HL-60 (cell line): ENCODE data around the gene ZNF358.

Experiments
- DNase-seq, 2 experiments: peaks; one replicate each; pipeline ENCODE4 v3.0.0-alpha.2; 2010 to 2020; ENCODE audit warnings: low read depth in 1 of 2, low spot score in 1 of 2
- H3K27ac ChIP-seq: fragments of 250-450 bp; sonication (Bioruptor Pico); replicated peaks from 2 replicates; pipeline ENCODE4 v1.5.1; 2020; ENCODE audit warnings: mild to moderate bottlenecking, moderate library complexity
- H3K27me3 ChIP-seq: fragments of 250-450 bp; sonication (Bioruptor Pico); 2 replicates; pipeline ENCODE4 v1.5.1; 2021; ENCODE audit warnings: mild to moderate bottlenecking, moderate library complexity; ENCODE audit not compliant: insufficient read depth, poor library complexity, severe bottlenecking
- H3K4me3 ChIP-seq: replicated peaks from 2 replicates; pipeline ENCODE4 v1.5.1; 2011; ENCODE audit warnings: mild to moderate bottlenecking, control low read depth, low read length; ENCODE audit not compliant: insufficient read depth
- GABPA ChIP-seq: IDR thresholded peaks from 2 replicates; pipeline ENCODE4 v1.6.1; 2012; ENCODE audit warnings: low read depth
- POLR2AphosphoS5 ChIP-seq: IDR thresholded peaks from 2 replicates; pipeline ENCODE4 v1.6.1; 2012; ENCODE audit warnings: low read depth
- SPI1 ChIP-seq: IDR thresholded peaks from 2 replicates; pipeline ENCODE4 v1.6.1; 2012; ENCODE audit warnings: low read depth, mild to moderate bottlenecking, borderline replicate concordance
- TF ChIP-seq, protein P1 (sequence below): IDR thresholded peaks from one replicate; pipeline ENCODE4 v1.5.1; 2011; ENCODE audit warnings: low read length, control low read depth, inconsistent platforms; ENCODE audit not compliant: insufficient read depth
- TF ChIP-seq, protein P2 (sequence below): IDR thresholded peaks from 2 replicates; pipeline ENCODE4 v1.6.1; 2012; ENCODE audit warnings: low read depth; ENCODE audit not compliant: insufficient replicate concordance

ZNF358 gene

DNA sequence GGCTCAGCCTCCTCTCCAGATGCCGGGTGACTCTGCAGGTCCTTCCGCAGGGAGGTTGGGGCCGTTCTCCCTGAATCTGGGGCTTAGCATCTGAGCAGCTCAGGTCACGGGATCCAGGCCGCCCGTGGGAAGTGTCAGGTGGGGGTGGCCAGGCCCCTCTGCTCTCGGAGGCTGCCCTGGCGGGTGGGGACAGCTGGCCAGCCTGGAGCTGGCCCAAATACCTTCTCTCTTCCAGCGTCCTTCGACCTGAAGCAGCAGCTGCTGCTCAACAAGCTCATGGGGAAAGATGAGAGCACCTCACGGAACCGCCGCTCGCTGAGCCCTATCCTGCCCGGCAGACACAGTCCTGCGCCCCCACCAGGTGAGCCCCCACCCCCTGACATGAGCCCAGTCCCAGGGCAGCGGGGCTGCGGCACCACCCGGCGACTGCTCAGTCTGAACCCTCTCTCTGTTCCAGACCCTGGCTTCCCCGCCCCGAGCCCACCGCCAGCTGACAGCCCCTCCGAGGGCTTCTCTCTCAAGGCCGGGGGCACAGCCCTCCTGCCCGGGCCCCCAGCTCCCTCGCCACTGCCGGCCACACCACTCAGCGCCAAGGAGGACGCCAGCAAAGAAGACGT is 46.1 kb upstream of the ZNF358 start:
- Histone ChIP-seq H3K27me3 (no peaks in the 10 kb centered on the region), H3K4me3 (no peak overlapping the region), H3K27ac (no peak overlapping the region)
- no peak for DNase-seq
- no peak for TF ChIP-seq POLR2AphosphoS5
- no peak for TF ChIP-seq SPI1
- TF ChIP-seq GABPA: no peak
- TF ChIP-seq, protein P1, sequence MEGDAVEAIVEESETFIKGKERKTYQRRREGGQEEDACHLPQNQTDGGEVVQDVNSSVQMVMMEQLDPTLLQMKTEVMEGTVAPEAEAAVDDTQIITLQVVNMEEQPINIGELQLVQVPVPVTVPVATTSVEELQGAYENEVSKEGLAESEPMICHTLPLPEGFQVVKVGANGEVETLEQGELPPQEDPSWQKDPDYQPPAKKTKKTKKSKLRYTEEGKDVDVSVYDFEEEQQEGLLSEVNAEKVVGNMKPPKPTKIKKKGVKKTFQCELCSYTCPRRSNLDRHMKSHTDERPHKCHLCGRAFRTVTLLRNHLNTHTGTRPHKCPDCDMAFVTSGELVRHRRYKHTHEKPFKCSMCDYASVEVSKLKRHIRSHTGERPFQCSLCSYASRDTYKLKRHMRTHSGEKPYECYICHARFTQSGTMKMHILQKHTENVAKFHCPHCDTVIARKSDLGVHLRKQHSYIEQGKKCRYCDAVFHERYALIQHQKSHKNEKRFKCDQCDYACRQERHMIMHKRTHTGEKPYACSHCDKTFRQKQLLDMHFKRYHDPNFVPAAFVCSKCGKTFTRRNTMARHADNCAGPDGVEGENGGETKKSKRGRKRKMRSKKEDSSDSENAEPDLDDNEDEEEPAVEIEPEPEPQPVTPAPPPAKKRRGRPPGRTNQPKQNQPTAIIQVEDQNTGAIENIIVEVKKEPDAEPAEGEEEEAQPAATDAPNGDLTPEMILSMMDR: no peak
- TF ChIP-seq, protein P2, sequence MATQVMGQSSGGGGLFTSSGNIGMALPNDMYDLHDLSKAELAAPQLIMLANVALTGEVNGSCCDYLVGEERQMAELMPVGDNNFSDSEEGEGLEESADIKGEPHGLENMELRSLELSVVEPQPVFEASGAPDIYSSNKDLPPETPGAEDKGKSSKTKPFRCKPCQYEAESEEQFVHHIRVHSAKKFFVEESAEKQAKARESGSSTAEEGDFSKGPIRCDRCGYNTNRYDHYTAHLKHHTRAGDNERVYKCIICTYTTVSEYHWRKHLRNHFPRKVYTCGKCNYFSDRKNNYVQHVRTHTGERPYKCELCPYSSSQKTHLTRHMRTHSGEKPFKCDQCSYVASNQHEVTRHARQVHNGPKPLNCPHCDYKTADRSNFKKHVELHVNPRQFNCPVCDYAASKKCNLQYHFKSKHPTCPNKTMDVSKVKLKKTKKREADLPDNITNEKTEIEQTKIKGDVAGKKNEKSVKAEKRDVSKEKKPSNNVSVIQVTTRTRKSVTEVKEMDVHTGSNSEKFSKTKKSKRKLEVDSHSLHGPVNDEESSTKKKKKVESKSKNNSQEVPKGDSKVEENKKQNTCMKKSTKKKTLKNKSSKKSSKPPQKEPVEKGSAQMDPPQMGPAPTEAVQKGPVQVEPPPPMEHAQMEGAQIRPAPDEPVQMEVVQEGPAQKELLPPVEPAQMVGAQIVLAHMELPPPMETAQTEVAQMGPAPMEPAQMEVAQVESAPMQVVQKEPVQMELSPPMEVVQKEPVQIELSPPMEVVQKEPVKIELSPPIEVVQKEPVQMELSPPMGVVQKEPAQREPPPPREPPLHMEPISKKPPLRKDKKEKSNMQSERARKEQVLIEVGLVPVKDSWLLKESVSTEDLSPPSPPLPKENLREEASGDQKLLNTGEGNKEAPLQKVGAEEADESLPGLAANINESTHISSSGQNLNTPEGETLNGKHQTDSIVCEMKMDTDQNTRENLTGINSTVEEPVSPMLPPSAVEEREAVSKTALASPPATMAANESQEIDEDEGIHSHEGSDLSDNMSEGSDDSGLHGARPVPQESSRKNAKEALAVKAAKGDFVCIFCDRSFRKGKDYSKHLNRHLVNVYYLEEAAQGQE: no peak

DNA sequence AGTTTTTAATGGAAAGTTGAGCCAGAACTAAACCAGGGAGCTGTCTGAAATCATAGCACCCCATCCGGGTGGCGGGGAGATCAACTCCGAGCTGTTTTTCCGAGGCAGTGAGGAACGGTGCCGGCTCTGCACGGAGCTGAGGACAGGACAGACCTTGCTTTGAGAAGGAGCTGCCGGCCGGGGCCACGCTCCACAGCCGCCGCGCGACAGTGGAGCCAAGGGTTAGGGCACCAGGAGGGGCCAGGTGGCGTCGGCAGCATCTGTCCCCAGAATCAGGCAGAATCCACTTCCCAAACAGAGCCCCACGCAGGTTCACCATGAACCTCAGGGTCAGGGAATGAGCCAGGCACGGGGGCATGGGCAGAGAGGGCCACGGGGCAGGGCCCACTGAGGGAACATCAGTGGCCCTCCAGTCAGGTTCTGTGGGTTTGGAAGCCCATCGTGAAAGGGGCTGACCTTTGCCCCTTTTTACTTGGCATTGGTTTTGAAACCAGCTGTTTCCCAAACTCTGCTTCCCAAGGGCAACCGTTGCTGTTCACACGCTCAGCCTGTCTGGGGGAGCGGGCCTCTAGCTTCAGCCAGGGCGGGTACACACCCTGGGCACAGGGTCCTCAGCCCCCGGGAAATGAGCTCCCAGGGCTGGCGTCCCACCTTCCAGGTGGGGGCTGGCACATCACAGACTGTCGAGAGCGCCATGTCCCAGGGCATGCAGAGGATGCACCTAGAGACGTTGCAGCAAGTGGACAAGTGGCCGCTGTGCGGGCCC is 45.2 kb upstream of the ZNF358 start:
- DNase-seq: no peak
- Histone ChIP-seq H3K27ac (no peak overlapping the region), H3K27me3 (no peaks in the 10 kb centered on the region), H3K4me3 (no peak overlapping the region)
- TF ChIP-seq, protein P2: no peak
- no peak for TF ChIP-seq SPI1

DNA sequence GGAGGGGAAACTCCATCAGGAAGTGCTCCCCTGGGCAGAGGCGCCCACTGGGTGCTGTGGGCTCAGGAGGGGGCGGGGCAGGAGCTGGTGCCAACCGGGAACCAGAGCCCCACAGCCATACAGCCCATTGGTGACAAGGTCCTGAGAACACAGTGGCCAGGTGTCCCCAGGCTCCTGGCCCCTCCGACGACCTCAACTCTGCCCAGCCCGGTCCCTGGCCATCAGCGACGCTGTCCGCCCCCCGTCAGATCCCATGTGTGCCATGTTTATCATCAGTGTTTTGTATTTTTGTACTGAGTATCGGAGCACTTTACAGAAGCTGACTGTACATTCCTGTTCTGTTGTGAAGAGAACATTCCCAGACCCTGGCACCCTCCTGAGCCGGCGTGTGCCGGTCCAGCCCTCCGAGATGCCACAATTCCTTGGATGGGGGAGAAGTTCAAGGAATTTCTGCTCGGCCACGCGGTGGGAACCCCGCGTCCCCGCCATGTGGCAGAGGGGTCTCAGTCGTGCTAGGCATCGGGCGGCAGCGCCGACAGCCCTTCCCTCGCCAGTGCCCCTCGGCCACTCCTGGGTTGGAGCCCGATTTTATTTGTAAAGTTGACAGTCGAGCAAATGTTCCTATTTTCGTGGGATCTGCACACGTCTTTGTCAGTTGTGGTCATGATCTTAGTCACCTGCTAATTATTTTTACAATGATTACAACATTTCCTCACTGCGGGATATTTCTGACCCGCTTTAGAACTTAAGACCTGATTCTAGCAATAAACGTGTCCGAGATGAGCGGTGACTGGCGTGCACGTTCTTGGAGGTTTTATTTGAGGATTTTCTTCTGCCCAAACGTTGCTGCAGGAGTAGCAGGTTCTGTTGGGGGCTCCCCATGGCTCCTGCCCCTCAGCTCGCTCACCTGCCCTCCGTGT is 43.9 kb upstream of the ZNF358 start:
- peak in 1 of 2 experiments; percentile 67 for DNase-seq
- Histone ChIP-seq H3K4me3 (no peak overlapping the region), H3K27ac (no peak overlapping the region), H3K27me3 (no peaks in the 10 kb centered on the region)
- TF ChIP-seq, protein P2: no peak
- TF ChIP-seq POLR2AphosphoS5 (0 out of 2 replicates have a peak, but pooled peaks have one; percentile 13), SPI1 (no peak), GABPA (no peak)
- TF ChIP-seq, protein P1: no peak
